Activated naive CD4-positive, alpha-beta T cell treated with anti-CD3 and anti-CD28 coated beads for 36 hours (primary cell): ENCODE results near the gene ZNF547. TPM values are rescaled to one million over a fixed set of nuclear protein-coding genes. Genes with fewer than 3 reads are reported as not detected.

Experiments
- CTCF ChIA-PET: fragments of 350-600 bp; sonication (Branson Sonifier 250); formaldehyde crosslinking; loops from one replicate; lab custom pipeline; 2021; ENCODE audit warnings: antibody characterized with exemption; lab: Charles Lee
- DNase-seq: peaks from one replicate; pipeline ENCODE4 v3.0.0-alpha.2; 2020
- H3K27ac Mint-ChIP-seq: one replicate; pipeline ENCODE4 v1.8.0; 2021; ENCODE audit warnings: mild to moderate bottlenecking, mixed read lengths
- H3K27me3 Mint-ChIP-seq: one replicate; pipeline ENCODE4 v1.8.0; 2021; ENCODE audit warnings: low read depth, mixed read lengths
- H3K36me3 Mint-ChIP-seq: one replicate; pipeline ENCODE4 v1.8.0; 2021; ENCODE audit warnings: low read depth, mixed read lengths
- H3K4me1 Mint-ChIP-seq: one replicate; pipeline ENCODE4 v1.8.0; 2021; ENCODE audit warnings: low read depth, mixed read lengths
- H3K4me3 Mint-ChIP-seq: one replicate; pipeline ENCODE4 v1.8.0; 2021; ENCODE audit warnings: mild to moderate bottlenecking, moderate library complexity, mixed read lengths
- H3K9me3 Mint-ChIP-seq: one replicate; pipeline ENCODE4 v1.8.0; 2021; ENCODE audit warnings: mixed read lengths
- intact Hi-C: fragments of 100-400 bp; cut with micrococcal nuclease; formaldehyde crosslinking; loops from one replicate; pipeline ENCODE4 v1.15.1; 2023
- total RNA-seq, 2 experiments: library from RNA; stranded (reverse); gene quantifications; one replicate each; pipeline ENCODE4 v1.2.3, GENCODE V29; 2021

Gene ZNF547
- 1 to 10 TPM in 1 of 2 experiments, under 1 TPM in 1; 0.84 to 1.3 TPM for total RNA-seq

DNA sequence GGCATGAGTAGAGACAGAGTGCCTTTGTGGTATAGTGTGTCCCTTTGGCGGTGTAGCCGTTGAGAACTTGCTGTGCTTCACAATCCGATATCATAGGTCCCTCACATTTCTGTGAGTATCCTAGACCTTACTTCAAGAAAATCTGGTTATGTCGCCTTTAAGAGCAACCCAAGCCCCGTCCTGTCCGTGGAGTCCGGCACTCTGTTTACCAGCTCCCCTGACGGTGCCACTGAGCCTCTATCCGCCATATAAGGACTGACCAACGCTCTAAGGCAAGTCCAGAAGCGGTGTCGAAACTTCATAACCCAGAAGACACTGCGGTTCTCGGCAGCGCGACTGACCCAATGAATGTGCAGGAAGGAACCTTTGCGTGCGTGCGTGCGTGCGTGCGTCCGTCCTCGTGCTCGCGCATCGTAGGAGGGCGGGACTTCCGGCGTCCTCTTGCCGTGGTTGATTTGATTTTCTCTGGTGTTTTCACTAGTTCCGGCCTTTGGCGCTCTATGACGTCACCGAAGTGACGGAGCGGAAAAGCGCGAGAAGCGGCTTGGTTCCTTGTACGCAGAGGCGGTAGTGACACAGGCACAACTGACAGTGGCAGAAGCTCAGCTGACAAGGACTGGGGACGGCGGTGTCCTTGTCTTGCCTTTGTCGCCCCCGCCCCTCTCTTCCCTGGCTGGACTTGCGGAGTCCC, at the start of gene ZNF547, which contains the start of gene TRAPPC2B:
TSS of gene ZNF547 (plus strand) at position 555 of the 691 bp plus-strand sequence. CDS start 5,005 bp downstream, outside the sequence.
TSS of gene TRAPPC2B (plus strand) at position 555 of the 691 bp plus-strand sequence. CDS start 1,283 bp downstream, outside the sequence.
- Mint-ChIP-seq H3K27ac (peak within 1 kb of the TSS; percentile 89), H3K9me3 (peaks cover 32% of the 10 kb centered on the region), H3K4me3 (peak within 1 kb of the TSS; percentile 85), H3K4me1 (peaks cover 11% of the 10 kb centered on the region), H3K36me3 (peaks cover 38% of the 10 kb centered on the region), H3K27me3 (no peaks in the 10 kb centered on the region)
- DNase-seq: peak; percentile 97
- CTCF ChIA-PET: no interaction called here
- intact Hi-C loops: loop anchor here (1.0 to 10.0 kb wide), 9 partner anchors 12 to 553 kb away; partner anchors contain the start of genes ZNF17, ZNF304, ZNF417 and ZNF543

DNA sequence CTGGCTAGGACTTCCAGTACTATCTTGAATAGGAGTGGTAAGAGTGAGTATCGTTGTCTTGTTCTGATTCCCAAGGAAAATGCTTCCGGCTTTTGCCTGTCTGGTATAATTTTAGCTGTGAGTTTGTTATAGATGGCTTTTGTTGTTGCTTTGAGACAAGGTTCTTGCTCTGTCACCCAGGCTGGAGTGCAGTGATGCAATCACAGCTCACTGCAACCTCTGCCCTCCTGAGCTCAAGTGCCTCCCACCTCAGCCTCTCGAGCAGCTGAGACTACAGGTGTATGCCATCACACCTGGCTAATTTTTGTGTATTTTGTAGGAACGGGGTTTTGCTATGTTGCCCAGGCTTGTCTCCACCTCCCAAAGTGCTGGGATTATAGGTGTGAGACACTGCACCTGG, 49.2 kb upstream of the ZNF547 start:
- Mint-ChIP-seq H3K36me3 (peaks cover 20% of the 10 kb centered on the region), H3K4me3 (no peak overlapping the region), H3K9me3 (peaks cover 46% of the 10 kb centered on the region), H3K27me3 (peaks cover 31% of the 10 kb centered on the region), H3K4me1 (no peaks in the 10 kb centered on the region), H3K27ac (no peak overlapping the region)
- CTCF ChIA-PET: interaction anchor here (1.0 kb wide), 1 partner anchor 12 kb away, joined by 3 read pairs; no protein-coding TSS in a partner anchor
- DNase-seq: no peak
- intact Hi-C loops: no loop called here

DNA sequence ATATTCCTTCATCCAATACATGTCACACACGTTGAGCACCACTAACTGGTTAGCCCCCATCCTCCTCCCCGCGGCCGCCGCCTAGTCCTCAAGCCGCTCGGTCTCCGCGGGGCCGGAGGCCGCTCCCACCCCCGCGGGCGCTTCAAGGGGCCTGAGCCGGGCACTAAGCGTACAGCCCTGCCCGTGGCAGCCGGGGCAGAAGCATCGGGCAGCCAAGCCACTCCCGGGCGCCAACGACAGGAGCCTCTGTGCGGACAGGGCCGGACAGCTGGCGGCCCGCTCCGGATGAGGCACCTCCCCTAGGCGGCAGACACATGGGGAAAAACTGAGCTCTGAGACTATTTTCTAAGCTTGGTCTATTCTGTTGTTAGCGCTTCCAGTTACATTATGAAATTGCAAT, 45.8 kb upstream of the ZNF547 start:
- no peak overlapping the region for H3K4me3 Mint-ChIP-seq
- intact Hi-C loops: no loop called here

DNA sequence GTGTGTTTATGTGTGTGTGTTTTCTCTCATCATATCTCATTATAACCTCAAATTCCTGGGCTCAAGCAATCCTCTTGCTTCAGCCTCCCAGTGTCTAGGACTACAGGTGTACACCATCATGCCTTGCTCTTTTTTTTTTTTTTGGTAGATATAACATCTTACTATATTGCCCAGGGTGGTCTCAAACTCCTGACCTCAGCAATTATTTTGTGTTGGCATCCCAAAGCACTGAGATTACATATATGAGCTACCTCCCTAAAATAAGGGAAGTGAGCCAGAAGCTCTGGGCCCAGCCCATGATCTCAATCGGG, 43.5 kb upstream of the ZNF547 start:
- Mint-ChIP-seq H3K9me3 (peaks cover 30% of the 10 kb centered on the region), H3K36me3 (peaks cover 54% of the 10 kb centered on the region), H3K27me3 (peaks cover 28% of the 10 kb centered on the region), H3K4me3 (peak overlapping the region; percentile 84), H3K4me1 (peaks cover 21% of the 10 kb centered on the region), H3K27ac (peak overlapping the region; percentile 84)
- DNase-seq: no peak
- intact Hi-C loops: loop anchor here (1.0 to 2.0 kb wide), 4 partner anchors 41 to 80 kb away; partner anchors contain the start of genes TRAPPC2B, ZNF547, ZNF548 and ZNF805
- CTCF ChIA-PET: no interaction called here

More for the DNA sequence above, 45.8 kb upstream of the ZNF547 start:
- DNase-seq: no peak
- Mint-ChIP-seq H3K27ac (no peak overlapping the region), H3K9me3 (peaks cover 33% of the 10 kb centered on the region), H3K4me1 (peaks cover 16% of the 10 kb centered on the region), H3K36me3 (peaks cover 34% of the 10 kb centered on the region), H3K27me3 (peaks cover 31% of the 10 kb centered on the region)
- CTCF ChIA-PET: no interaction called here

DNA sequence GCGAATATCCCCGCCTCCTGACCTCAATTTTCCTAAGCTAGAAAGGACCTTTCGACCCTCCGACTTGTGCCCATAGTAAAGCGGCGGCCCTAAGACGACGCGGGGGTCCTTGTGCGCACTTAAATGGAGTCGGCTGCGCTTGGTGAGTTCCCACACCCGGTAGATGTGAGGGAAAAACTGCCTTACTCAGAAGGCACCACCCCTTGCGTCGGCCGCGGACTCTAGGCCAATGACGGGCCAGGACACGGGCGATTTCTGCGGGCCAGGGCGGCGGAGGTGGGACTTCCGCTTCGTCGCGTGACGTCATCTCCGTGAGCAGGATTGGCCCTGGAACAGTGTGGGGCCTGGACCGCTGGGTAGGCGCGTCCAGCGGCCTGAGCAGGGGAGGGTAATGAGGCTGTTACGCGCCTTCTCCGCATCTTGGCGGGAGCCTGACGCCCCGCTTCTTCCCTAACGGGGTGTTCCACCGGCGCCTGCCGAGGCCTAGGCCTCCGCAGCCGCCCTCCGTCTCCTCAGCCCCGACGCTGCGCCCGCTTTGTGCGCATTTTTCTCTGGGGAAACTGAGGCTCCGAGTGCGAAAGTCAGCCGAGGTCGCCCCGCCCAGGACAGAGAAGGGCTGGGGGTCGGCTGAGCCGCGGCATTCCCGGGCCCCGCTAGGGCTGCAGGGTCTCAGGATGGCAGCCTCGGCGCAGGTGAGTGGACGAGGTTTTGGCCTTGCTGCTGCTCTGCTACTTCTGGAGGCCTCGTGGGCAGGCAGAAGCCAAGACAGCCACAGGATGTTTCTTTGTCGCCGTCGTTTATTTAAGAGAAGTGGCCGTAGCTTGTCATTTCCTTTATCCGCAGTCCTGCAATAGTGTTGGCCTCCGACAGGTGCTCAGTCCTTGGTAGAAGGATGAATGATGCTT, 42.9 kb upstream of the ZNF547 start, which contains the start of gene ZNF543:
TSS of gene ZNF543 (plus strand) at position 293 of the 905 bp plus-strand sequence. CDS start at position 675, 382 bp downstream.
- Mint-ChIP-seq H3K27me3 (peaks cover 27% of the 10 kb centered on the region), H3K4me1 (peaks cover 21% of the 10 kb centered on the region), H3K4me3 (peak within 1 kb of the TSS; percentile 84), H3K36me3 (peaks cover 58% of the 10 kb centered on the region), H3K27ac (peak within 1 kb of the TSS; percentile 84), H3K9me3 (peaks cover 31% of the 10 kb centered on the region)
- DNase-seq: peak; percentile 95
- intact Hi-C loops: loop anchor here (1.0 to 2.0 kb wide), 4 partner anchors 42 to 80 kb away; partner anchors contain the start of genes TRAPPC2B, ZNF547, ZNF548 and ZNF805
- CTCF ChIA-PET: no interaction called here

DNA sequence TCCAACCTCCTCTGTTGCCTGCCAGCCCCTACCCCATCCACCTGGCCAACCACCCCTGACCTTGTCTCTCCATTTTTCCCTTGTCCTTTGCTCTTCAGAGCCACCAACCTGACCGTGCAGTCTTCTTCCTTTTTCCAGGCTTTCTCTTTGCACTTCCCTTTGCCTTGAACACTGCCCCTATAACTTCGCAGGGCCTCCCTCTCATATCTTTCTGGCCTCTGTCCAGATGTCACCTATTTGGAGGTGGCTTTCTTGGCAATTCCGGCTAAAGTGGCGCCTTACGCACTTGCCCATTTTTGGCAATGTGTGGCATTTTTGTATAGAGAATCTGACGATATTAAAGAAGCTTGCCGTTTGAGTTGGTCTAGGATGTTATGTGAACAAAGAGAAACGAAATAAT, 42.2 kb upstream of the ZNF547 start:
- H3K4me3 Mint-ChIP-seq: peak overlapping the region; percentile 84
- H3K36me3 Mint-ChIP-seq: peaks cover 58% of the 10 kb centered on the region
- H3K9me3 Mint-ChIP-seq: peaks cover 29% of the 10 kb centered on the region
- peak overlapping the region; percentile 22 for H3K27ac Mint-ChIP-seq
- H3K4me1 Mint-ChIP-seq: peaks cover 21% of the 10 kb centered on the region
- CTCF ChIA-PET: no interaction called here
- no peak for DNase-seq
- intact Hi-C loops: loop anchor here (2.0 kb wide), 1 partner anchor 42 kb away; no protein-coding TSS in a partner anchor
- peaks cover 20% of the 10 kb centered on the region for H3K27me3 Mint-ChIP-seq

DNA sequence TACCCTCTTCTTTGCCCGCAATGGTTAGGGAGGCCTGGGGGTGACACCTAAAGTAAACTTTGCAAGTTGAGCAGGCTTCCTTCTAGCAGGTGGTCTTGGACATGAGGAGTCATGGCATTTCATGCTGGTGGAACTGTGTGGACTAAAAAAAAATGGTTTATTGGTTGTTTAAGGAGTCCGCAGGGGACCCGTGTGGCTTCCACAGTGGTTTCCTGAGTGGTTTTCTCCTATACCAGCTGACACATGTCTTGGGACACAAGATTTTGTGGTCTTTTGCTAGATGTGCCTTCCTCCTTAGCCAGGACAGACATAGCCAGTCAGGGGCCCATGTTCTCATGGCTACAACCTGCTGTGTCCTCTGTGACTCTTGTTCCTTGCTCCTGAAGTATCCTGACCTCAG, 41.6 kb upstream of the ZNF547 start:
- no peak overlapping the region for H3K27ac Mint-ChIP-seq
- peak overlapping the region; percentile 84 for H3K4me3 Mint-ChIP-seq
- intact Hi-C loops: loop anchor here (2.0 kb wide), 1 partner anchor 43 kb away; no protein-coding TSS in a partner anchor
- H3K36me3 Mint-ChIP-seq: peaks cover 63% of the 10 kb centered on the region
- CTCF ChIA-PET: no interaction called here
- H3K27me3 Mint-ChIP-seq: peaks cover 15% of the 10 kb centered on the region
- peaks cover 25% of the 10 kb centered on the region for H3K9me3 Mint-ChIP-seq
- H3K4me1 Mint-ChIP-seq: peaks cover 21% of the 10 kb centered on the region
- DNase-seq: no peak

DNA sequence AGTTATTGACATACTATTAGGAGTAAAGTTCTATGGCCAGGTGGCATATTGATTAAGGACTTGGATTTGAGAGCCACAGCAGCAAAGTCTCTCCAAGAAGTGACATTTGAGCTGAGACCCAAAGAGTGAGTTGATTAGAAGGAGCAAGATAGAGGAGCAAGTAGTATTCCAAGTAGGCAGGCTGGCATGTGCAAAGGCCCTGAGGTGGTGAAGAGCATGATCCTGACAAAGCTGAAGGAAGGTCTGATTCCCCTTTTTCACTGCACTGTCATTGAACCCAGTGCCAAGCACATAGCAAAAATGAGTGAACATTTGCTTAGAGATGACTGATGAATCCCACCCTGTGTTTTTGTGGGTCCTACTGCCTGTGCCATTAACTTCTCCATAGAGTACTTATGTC, 38.4 kb upstream of the ZNF547 start:
- CTCF ChIA-PET: no interaction called here
- Mint-ChIP-seq H3K9me3 (peaks cover 52% of the 10 kb centered on the region), H3K36me3 (peaks cover 91% of the 10 kb centered on the region), H3K27me3 (no peaks in the 10 kb centered on the region), H3K4me3 (no peak overlapping the region), H3K4me1 (peaks cover 19% of the 10 kb centered on the region), H3K27ac (no peak overlapping the region)
- DNase-seq: no peak
- intact Hi-C loops: no loop called here

DNA sequence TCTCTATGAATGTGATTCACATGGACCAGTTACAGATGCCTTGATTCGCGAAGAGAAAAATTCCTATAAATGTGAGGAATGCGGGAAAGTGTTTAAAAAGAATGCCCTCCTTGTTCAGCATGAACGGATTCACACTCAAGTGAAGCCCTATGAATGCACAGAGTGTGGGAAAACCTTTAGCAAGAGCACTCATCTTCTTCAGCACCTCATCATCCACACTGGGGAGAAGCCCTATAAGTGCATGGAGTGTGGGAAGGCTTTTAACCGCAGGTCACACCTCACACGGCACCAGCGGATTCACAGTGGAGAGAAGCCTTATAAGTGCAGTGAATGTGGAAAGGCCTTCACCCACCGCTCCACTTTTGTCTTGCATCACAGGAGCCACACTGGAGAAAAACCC, 35.4 kb upstream of the ZNF547 start:
- Mint-ChIP-seq H3K27ac (peak overlapping the region; percentile 61), H3K9me3 (peaks cover 54% of the 10 kb centered on the region), H3K27me3 (no peaks in the 10 kb centered on the region), H3K4me1 (no peaks in the 10 kb centered on the region), H3K36me3 (peaks cover 77% of the 10 kb centered on the region), H3K4me3 (no peak overlapping the region)
- no peak for DNase-seq
- CTCF ChIA-PET: no interaction called here
- intact Hi-C loops: no loop called here

DNA sequence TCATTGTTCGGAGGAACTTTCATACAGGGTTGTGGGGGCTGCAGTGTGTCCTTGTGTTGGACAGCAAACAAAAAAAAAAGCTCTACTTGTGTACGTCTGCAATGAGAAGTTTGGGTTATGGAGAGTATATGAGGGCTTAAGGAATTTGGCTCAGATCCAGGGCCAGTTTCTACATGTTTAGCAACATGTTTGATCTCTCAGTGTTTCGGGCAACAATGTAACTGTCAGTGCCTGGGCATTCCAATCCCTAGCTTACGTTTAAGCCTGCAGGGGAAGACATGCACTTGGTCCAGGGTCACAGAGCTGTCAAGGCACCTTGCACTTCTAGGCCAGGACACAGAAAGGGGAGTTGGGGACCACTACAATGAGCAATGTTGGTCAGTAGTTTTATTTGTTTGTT, 29.2 kb upstream of the ZNF547 start:
- no peak overlapping the region for H3K27ac Mint-ChIP-seq
- peaks cover 44% of the 10 kb centered on the region for H3K9me3 Mint-ChIP-seq
- peaks cover 31% of the 10 kb centered on the region for H3K36me3 Mint-ChIP-seq
- H3K4me3 Mint-ChIP-seq: no peak overlapping the region
- H3K4me1 Mint-ChIP-seq: no peaks in the 10 kb centered on the region
- no peaks in the 10 kb centered on the region for H3K27me3 Mint-ChIP-seq
- intact Hi-C loops: no loop called here
- DNase-seq: no peak
- CTCF ChIA-PET: no interaction called here

DNA sequence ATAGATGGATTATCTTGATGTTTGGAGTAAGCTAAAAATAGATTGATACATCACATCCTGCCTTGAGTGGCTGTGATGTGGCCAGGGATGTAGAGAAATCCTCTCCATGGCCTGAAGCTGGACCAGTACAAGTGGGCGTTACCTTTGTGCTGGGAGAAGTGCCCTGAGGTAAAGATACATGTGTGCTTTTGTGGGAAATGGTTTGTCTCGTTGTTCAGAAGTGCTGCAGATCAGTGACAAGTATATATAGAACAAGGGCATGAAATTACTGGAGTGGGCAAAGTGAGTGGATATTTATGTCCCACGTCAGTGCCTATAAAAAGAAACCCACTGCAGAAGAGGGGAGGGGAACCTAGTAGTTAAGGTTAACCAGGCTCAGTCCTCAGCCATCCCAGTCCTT, 24.5 kb upstream of the ZNF547 start:
- no peak overlapping the region for H3K4me3 Mint-ChIP-seq
- CTCF ChIA-PET: interaction anchor here (0.6 kb wide), 1 partner anchor 143 kb away, joined by 4 read pairs; no protein-coding TSS in a partner anchor
- H3K9me3 Mint-ChIP-seq: peaks cover 40% of the 10 kb centered on the region
- H3K4me1 Mint-ChIP-seq: no peaks in the 10 kb centered on the region
- no peak for DNase-seq
- H3K27me3 Mint-ChIP-seq: no peaks in the 10 kb centered on the region
- intact Hi-C loops: no loop called here
- H3K27ac Mint-ChIP-seq: no peak overlapping the region
- peaks cover 21% of the 10 kb centered on the region for H3K36me3 Mint-ChIP-seq

DNA sequence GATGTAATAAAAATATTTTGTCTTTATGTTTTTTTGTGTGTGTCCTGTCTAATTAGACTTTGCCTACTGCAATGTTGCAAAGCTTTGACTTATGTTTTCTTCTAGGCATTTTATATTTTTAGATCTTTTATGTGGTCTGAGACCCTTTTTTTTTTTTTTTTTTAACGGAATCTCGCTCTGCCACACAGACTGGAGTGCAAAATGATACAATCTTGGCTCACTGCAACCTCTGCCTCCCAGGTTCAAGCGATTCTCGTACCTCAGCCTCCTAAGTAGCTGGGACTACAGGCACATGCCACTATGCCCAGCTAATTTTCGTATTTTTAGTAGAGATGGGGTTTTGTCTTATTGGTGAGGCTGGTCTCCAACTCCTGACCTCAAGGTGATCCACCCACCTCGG, 20.8 kb upstream of the ZNF547 start:
- DNase-seq: no peak
- H3K9me3 Mint-ChIP-seq: peaks cover 33% of the 10 kb centered on the region
- CTCF ChIA-PET: no interaction called here
- no peak overlapping the region for H3K27ac Mint-ChIP-seq
- H3K27me3 Mint-ChIP-seq: no peaks in the 10 kb centered on the region
- intact Hi-C loops: no loop called here
- H3K36me3 Mint-ChIP-seq: peaks cover 10% of the 10 kb centered on the region
- no peak overlapping the region for H3K4me3 Mint-ChIP-seq
- no peaks in the 10 kb centered on the region for H3K4me1 Mint-ChIP-seq
